Transverse colon (tissue), 4 donors: ENCODE results near the gene CDH13. TPM values are rescaled to one million over a fixed set of nuclear protein-coding genes. Genes with fewer than 3 reads are reported as not detected.

Experiments used
- DNase-seq: peaks from one replicate; pipeline ENCODE4 v3.0.0-alpha.2; 2019
- H3K27ac ChIP-seq, 4 donors: fragments of 200-600 bp; sonication (generic); 2 replicates each; pipeline ENCODE4 v1.5.1; 2016 to 2018; ENCODE audit warnings: inconsistent platforms in 4 of 4
- H3K27me3 ChIP-seq: fragments of 200-600 bp; sonication (generic); 2 replicates; pipeline ENCODE4 v1.5.1; 2017; ENCODE audit warnings: inconsistent platforms
- H3K36me3 ChIP-seq, 4 donors: fragments of 200-600 bp; sonication (generic); 2 replicates each; pipeline ENCODE4 v1.5.1; 2017 to 2019; ENCODE audit warnings: inconsistent platforms in 4 of 4
- H3K4me1 ChIP-seq, 4 donors: fragments of 200-600 bp; sonication (generic); 2 replicates each; pipeline ENCODE4 v1.5.1; 2017 to 2020; ENCODE audit warnings: inconsistent platforms in 4 of 4
- H3K4me3 ChIP-seq, 4 donors: fragments of 200-600 bp; sonication (generic); 1 replicate in 1 of 4; 2 replicates in 3 of 4; pipeline versions ENCODE4 v1.5.1 to v1.6.1; 2017 to 2019; ENCODE audit warnings: inconsistent platforms in 4 of 4
- H3K9me3 ChIP-seq, 2 donors: fragments of 200-600 bp; sonication (generic); 2 replicates each; pipeline ENCODE4 v1.5.1; 2017 to 2019; ENCODE audit warnings: inconsistent platforms in 2 of 2
- CTCF ChIP-seq, 5 experiments: fragments of 200-600 bp in 3 of 5; fragments of 450-650 bp in 2 of 5; sonication (generic) in 3 of 5; IDR thresholded peaks; 1 replicate in 2 of 5; 2 replicates in 3 of 5; pipeline ENCODE4 v1.5.1; 2016 to 2017; ENCODE audit warnings: antibody characterized with exemption in 5 of 5, inconsistent platforms in 3 of 5, mild to moderate bottlenecking in 2 of 5, moderate library complexity in 1 of 5
- EP300 ChIP-seq: sonication (generic); formaldehyde crosslinking; IDR thresholded peaks from one replicate; pipeline ENCODE4 v1.6.1; 2017; ENCODE audit warnings: antibody characterized with exemption, low read depth
- POLR2A ChIP-seq: fragments of 450-650 bp; IDR thresholded peaks from one replicate; pipeline ENCODE4 v1.6.1; 2016; ENCODE audit warnings: antibody characterized with exemption, mild to moderate bottlenecking, moderate library complexity
- POLR2AphosphoS5 ChIP-seq, 3 donors: sonication (generic); formaldehyde crosslinking; IDR thresholded peaks; one replicate each; pipeline ENCODE4 v1.6.1; 2016; ENCODE audit warnings: antibody characterized with exemption in 3 of 3
- WGBS, 2 donors: methylation state at CpG; one replicate each; pipeline ENCODE4 v1.1.5; 2018; ENCODE audit warnings: low coverage in 1 of 2; 5-methylcytosine and 5-hydroxymethylcytosine counted together
- in situ Hi-C, 4 donors: fragments of 200-750 bp; cut with MboI; loops; one replicate each; pipeline versions ENCODE4 v1.15.0 to v1.15.1; 2017; ENCODE audit warnings: low sequenced_read_pairs in 3 of 4, low pct_ligation_motif_present in 1 of 4, low pct_unique_long_range_greater_than_20kb in 1 of 4
- intact Hi-C: fragments of 100-400 bp; cut with DNase I; formaldehyde crosslinking; loops from one replicate; pipeline ENCODE4 v1.15.1; 2023; ENCODE audit warnings: low total_unique reads
- total RNA-seq, 4 donors: library from RNA; depleted of rRNA; stranded (reverse); fragments of >200 nt; gene quantifications; one replicate each; pipeline ENCODE4 v1.1.0, GENCODE V29; 2016

CDH13 gene
- total RNA-seq, 4 donors from 2014 or later: 3.8 to 28.1 (median 5.8) TPM

DNA sequence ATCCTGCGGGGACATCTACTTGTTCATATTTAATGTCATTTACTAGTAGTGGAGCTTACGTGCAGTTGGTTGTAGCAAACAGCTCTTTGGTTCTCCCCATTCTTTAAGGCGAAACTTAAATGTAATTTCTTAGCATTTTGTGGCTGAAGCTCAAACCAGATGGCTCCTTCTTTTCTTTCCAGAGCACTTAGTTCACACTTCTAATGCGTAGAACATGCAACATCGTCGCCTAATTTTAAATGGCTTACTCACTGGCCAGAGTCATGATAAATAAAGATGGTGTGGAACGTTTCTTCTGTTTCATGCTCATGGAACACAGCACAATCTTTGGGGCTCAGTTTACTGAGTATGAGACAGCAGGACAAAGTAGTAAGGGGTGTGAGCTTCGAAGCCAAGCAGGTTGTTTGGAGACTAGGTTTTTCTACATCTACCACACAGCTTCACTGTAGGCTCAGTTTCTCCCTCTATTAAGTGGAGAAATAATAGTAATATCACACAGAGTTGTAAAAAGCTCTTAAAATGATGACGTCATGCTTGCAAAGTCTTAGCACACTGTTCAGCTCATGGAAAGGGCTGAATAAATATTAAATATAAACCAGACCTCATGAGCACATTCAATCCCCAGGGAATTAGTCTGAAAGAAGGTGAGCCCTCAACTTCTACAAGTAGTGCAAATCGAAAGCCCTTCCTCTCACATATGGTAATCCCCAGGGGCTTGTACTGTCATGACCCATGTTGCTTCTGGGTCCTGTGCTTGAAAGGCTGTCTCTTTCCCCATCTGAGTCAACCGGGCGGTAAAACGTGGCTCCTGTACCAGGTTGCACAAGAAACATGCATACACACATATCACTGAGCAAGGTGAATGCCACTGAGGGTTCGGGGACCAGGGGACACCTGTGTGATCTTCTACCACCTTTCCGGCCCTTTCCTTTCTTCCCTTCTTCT is 384.3 kb downstream of the CDH13 start:
- no peak for TF ChIP-seq POLR2A
- no peak for TF ChIP-seq CTCF (IDR thresholded peaks at IDR 0.05)
- no peak for TF ChIP-seq POLR2AphosphoS5 (IDR thresholded peaks at IDR 0.05)
- WGBS, 2 donors: 75 to 79% methylated on average over 11 to 15 of the region's 15 CpGs

DNA sequence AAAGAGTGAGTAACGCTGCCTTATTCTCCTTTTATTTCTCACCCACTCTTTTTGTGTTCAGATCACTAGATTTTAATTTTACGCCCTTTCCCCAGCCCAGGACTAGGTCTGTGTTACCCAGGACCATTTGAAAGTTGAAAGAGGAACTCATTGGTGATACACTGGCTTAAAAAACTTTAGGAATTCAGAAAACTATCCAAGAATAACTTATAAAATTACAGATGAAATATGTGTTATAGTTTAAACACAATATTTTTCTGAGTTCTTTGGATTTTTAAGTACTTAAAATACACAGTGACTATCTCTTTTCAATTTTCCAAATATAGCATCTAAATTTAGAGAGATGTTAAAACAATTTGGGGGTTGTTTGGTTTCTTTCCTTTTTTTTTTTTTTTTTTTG is 385.2 kb downstream of the CDH13 start:
- H3K4me1 ChIP-seq: no peaks in the 10 kb centered on the region
- H3K4me3 ChIP-seq: no peak overlapping the region
- intact Hi-C loops: no loop called here
- no peak for DNase-seq
- H3K9me3 ChIP-seq: no peaks in the 10 kb centered on the region
- H3K36me3 ChIP-seq: no peaks in the 10 kb centered on the region
- TF ChIP-seq EP300 (no peak), POLR2A (no peak), CTCF (IDR thresholded peaks at IDR 0.05) (no peak), POLR2AphosphoS5 (IDR thresholded peaks at IDR 0.05) (no peak)
- in situ Hi-C loops: no loop called here
- 75 to 93% methylated on average over 2 of the region's 2 CpGs for WGBS, 2 donors
- no peaks in the 10 kb centered on the region for H3K27me3 ChIP-seq
- H3K27ac ChIP-seq: no peak overlapping the region

More for the DNA sequence above, 384.3 kb downstream of the CDH13 start:
- intact Hi-C loops (no loop called here), in situ Hi-C loops (no loop called here)
- Histone ChIP-seq H3K4me3 (no peak overlapping the region), H3K4me1 (no peaks in the 10 kb centered on the region), H3K36me3 (no peaks in the 10 kb centered on the region), H3K27ac (no peak overlapping the region), H3K27me3 (no peaks in the 10 kb centered on the region), H3K9me3 (no peaks in the 10 kb centered on the region)
- no peak for DNase-seq

DNA sequence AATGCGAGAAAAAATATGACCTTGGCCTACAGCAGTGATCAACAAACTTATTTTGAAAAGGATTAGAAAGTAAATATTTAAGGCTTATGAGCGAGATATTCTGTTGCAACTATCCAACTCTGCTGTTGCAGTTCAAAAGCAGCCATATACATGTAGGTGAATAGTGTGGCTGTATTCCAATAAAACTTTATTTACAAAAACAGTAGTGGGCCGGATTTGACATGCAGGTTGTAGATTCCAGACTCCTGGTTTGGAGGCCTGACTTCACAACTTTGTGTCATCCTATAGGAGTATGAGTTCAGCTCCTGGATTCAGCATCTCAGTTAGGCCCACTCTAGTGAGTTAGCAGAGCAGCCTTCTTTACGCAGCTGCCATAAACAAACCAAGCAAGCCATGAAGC is 386.3 kb downstream of the CDH13 start:
- in situ Hi-C loops: no loop called here
- DNase-seq: no peak
- Histone ChIP-seq H3K27me3 (no peaks in the 10 kb centered on the region), H3K36me3 (no peaks in the 10 kb centered on the region), H3K27ac (no peak overlapping the region), H3K4me3 (no peak overlapping the region), H3K4me1 (no peaks in the 10 kb centered on the region), H3K9me3 (no peaks in the 10 kb centered on the region)
- intact Hi-C loops: no loop called here
- WGBS, 2 donors: 81 to 86% methylated on average over 1 to 4 of the region's 4 CpGs
- TF ChIP-seq CTCF (IDR thresholded peaks at IDR 0.05) (no peak), POLR2AphosphoS5 (IDR thresholded peaks at IDR 0.05) (no peak), POLR2A (no peak), EP300 (no peak)

- intact Hi-C loops (no loop called here), in situ Hi-C loops (no loop called here)
- Histone ChIP-seq H3K27me3 (no peaks in the 10 kb centered on the region), H3K36me3 (no peaks in the 10 kb centered on the region), H3K9me3 (peaks cover 0 to 3% of the 10 kb centered on the region in 2 donors), H3K27ac (no peak overlapping the region), H3K4me3 (no peak overlapping the region), H3K4me1 (no peaks in the 10 kb centered on the region)
- TF ChIP-seq CTCF (IDR thresholded peaks at IDR 0.05): no peak
- no peak for TF ChIP-seq EP300
- TF ChIP-seq POLR2A: no peak
- TF ChIP-seq POLR2AphosphoS5 (IDR thresholded peaks at IDR 0.05): no peak
- WGBS, 2 donors: 89 to 90% methylated on average over 6 of the region's 6 CpGs
- no peak for DNase-seq
Measured at GRCh38 chr16:83019963-83020362, 393.2 kb downstream of the CDH13 start.
